ENCODE measurements around the gene CAPN2.

GRCh38 chr1:223813645-223814044 lies 101.3 kb downstream of the CAPN2 start:
- TF ChIP-seq CTCF (IDR thresholded peaks at IDR 0.05; ENCODE audit: low read length) (no peak), EZH2 (optimal IDR thresholded peaks at IDR 0.05; ENCODE audit: low read depth, low read length) (no peak), EZH2phosphoT487 (IDR thresholded peaks at IDR 0.05; ENCODE audit: low read length) (no peak)
